H9 (cell line): ENCODE results near the gene PLEK. TPM values are rescaled to one million over a fixed set of nuclear protein-coding genes. Genes with fewer than 3 reads are reported as not detected.

Experiments used
- DNase-seq: peaks from one replicate; pipeline ENCODE4 v3.0.0-alpha.2; 2017
- H2AFZ ChIP-seq: one replicate; pipeline ENCODE4 v1.6.1; 2013; ENCODE audit warnings: mild to moderate bottlenecking, low read length, control low read depth, moderate library complexity
- H2AK5ac ChIP-seq: 2 replicates; pipeline ENCODE4 v1.6.1; 2013; ENCODE audit warnings: low read length, control low read depth, mixed read lengths; ENCODE audit not compliant: insufficient read length
- H2BK120ac ChIP-seq: one replicate; pipeline ENCODE4 v1.6.1; 2013; ENCODE audit warnings: low read depth, mild to moderate bottlenecking, low read length, control low read depth, inconsistent platforms; ENCODE audit not compliant: poor library complexity, severe bottlenecking
- H2BK12ac ChIP-seq: 2 replicates; pipeline ENCODE4 v1.6.1; 2013; ENCODE audit warnings: low read length, control low read depth, mixed read lengths, low read depth; ENCODE audit not compliant: insufficient read length
- H2BK15ac ChIP-seq: 2 replicates; pipeline ENCODE4 v1.6.1; 2013; ENCODE audit warnings: low read depth, low read length, control low read depth
- H2BK20ac ChIP-seq: one replicate; pipeline ENCODE4 v1.6.1; 2013; ENCODE audit warnings: low read depth, mild to moderate bottlenecking, low read length, control low read depth, inconsistent platforms; ENCODE audit not compliant: poor library complexity, severe bottlenecking
- H2BK5ac ChIP-seq: 2 replicates; pipeline ENCODE4 v1.6.1; 2013; ENCODE audit warnings: low read length, control low read depth, mixed read lengths; ENCODE audit not compliant: insufficient read length
- H3K14ac ChIP-seq: 2 replicates; pipeline ENCODE4 v1.6.1; 2013; ENCODE audit warnings: low read length, control low read depth; ENCODE audit not compliant: insufficient read depth
- H3K18ac ChIP-seq: 2 replicates; pipeline ENCODE4 v1.6.1; 2013; ENCODE audit warnings: low read depth, mild to moderate bottlenecking, mixed read lengths, low read length, control low read depth; ENCODE audit not compliant: insufficient read length
- H3K23ac ChIP-seq: 2 replicates; pipeline ENCODE4 v1.6.1; 2013; ENCODE audit warnings: low read length, control low read depth, mixed read lengths, low read depth; ENCODE audit not compliant: insufficient read length
- H3K23me2 ChIP-seq: 2 replicates; pipeline ENCODE4 v1.6.1; 2013; ENCODE audit warnings: low read depth, mild to moderate bottlenecking, mixed read lengths, low read length, control low read depth; ENCODE audit not compliant: insufficient read length, poor library complexity, severe bottlenecking
- H3K27ac ChIP-seq: 2 replicates; pipeline ENCODE4 v1.5.1; 2013; ENCODE audit warnings: low read length, control low read depth, mixed read lengths, low read depth; ENCODE audit not compliant: insufficient read length
- H3K27me3 ChIP-seq: 2 replicates; pipeline ENCODE4 v1.6.1; 2013; ENCODE audit warnings: low read length, control low read depth, inconsistent platforms; ENCODE audit not compliant: insufficient read depth
- H3K4ac ChIP-seq: 2 replicates; pipeline ENCODE4 v1.6.1; 2013; ENCODE audit warnings: low read depth, mild to moderate bottlenecking, control low read depth, inconsistent platforms, low read length, moderate library complexity
- H3K4me1 ChIP-seq: 2 replicates; pipeline ENCODE4 v1.6.1; 2013; ENCODE audit warnings: low read length, control low read depth, inconsistent platforms; ENCODE audit not compliant: insufficient read depth
- H3K4me2 ChIP-seq: 2 replicates; pipeline ENCODE4 v1.6.1; 2013; ENCODE audit warnings: low read length, control low read depth, mixed read lengths; ENCODE audit not compliant: insufficient read length, insufficient read depth
- H3K56ac ChIP-seq: 2 replicates; pipeline ENCODE4 v1.6.1; 2013; ENCODE audit warnings: low read depth, mild to moderate bottlenecking, mixed read lengths, low read length, control low read depth; ENCODE audit not compliant: insufficient read length
- H3K79me1 ChIP-seq: 2 replicates; pipeline ENCODE4 v1.6.1; 2013; ENCODE audit warnings: low read depth, mild to moderate bottlenecking, moderate library complexity, low read length, control low read depth, inconsistent platforms; ENCODE audit not compliant: insufficient read depth, poor library complexity, severe bottlenecking
- H3K79me2 ChIP-seq: 2 replicates; pipeline ENCODE4 v1.6.1; 2013; ENCODE audit warnings: low read length, control low read depth, inconsistent platforms; ENCODE audit not compliant: insufficient read depth
- H3K9ac ChIP-seq: 2 replicates; pipeline ENCODE4 v1.6.1; 2013; ENCODE audit warnings: low read length, control low read depth, mixed read lengths; ENCODE audit not compliant: insufficient read length; ENCODE audit errors: extremely low read depth
- H3K9me3 ChIP-seq: one replicate; pipeline ENCODE4 v1.6.1; 2013; ENCODE audit warnings: low read depth, low read length, inconsistent platforms; ENCODE audit not compliant: control insufficient read depth
- H3T11ph ChIP-seq: one replicate; pipeline ENCODE4 v1.6.1; 2013; ENCODE audit warnings: mild to moderate bottlenecking, low read length, control low read depth, inconsistent platforms
- H4K20me1 ChIP-seq: one replicate; pipeline ENCODE4 v1.6.1; 2013; ENCODE audit not compliant: control insufficient read depth, insufficient read length, insufficient read depth
- H4K5ac ChIP-seq: 2 replicates; pipeline ENCODE4 v1.6.1; 2013; ENCODE audit warnings: low read depth, mild to moderate bottlenecking, mixed read lengths, low read length, control low read depth; ENCODE audit not compliant: insufficient read length
- H4K8ac ChIP-seq: replicated peaks from 2 replicates; pipeline ENCODE4 v1.6.1; 2013; ENCODE audit warnings: low read length, control low read depth, mixed read lengths, low read depth; ENCODE audit not compliant: insufficient read length
- H4K91ac ChIP-seq: 2 replicates; pipeline ENCODE4 v1.6.1; 2013; ENCODE audit warnings: low read depth, mild to moderate bottlenecking, moderate library complexity, mixed read lengths, low read length, control low read depth; ENCODE audit not compliant: insufficient read length
- H3K27ac Mint-ChIP-seq, 3 experiments: 2 replicates in 2 of 3; 3 replicates in 1 of 3; pipeline ENCODE4 v1.8.0; 2020 to 2021; ENCODE audit warnings: mixed read lengths in 3 of 3, mild to moderate bottlenecking in 1 of 3, moderate library complexity in 1 of 3
- H3K27me3 Mint-ChIP-seq: 2 replicates; pipeline ENCODE4 v1.8.0; 2021; ENCODE audit warnings: low read depth, mild to moderate bottlenecking, moderate library complexity, mixed read lengths
- H3K36me3 Mint-ChIP-seq, 3 experiments: 2 replicates in 2 of 3; 3 replicates in 1 of 3; pipeline ENCODE4 v1.8.0; 2020 to 2021; ENCODE audit warnings: low read depth in 3 of 3, mixed read lengths in 3 of 3; ENCODE audit not compliant: insufficient read depth in 1 of 3
- H3K4me1 Mint-ChIP-seq, 2 experiments: 2 replicates each; pipeline ENCODE4 v1.8.0; 2020; ENCODE audit warnings: mixed read lengths in 2 of 2
- H3K4me3 Mint-ChIP-seq, 2 experiments: 2 replicates in 1 of 2; 3 replicates in 1 of 2; pipeline ENCODE4 v1.8.0; 2020 to 2021; ENCODE audit warnings: mild to moderate bottlenecking in 2 of 2, mixed read lengths in 2 of 2, moderate library complexity in 1 of 2
- H3K9me3 Mint-ChIP-seq, 2 experiments: 2 replicates in 1 of 2; 3 replicates in 1 of 2; pipeline ENCODE4 v1.8.0; 2020; ENCODE audit warnings: mild to moderate bottlenecking in 2 of 2, mixed read lengths in 2 of 2, moderate library complexity in 1 of 2
- total RNA-seq: library from RNA; stranded (reverse); gene quantifications from 2 replicates; pipeline ENCODE4 v1.2.1, GENCODE V29; 2021
- TF ChIP-seq, protein P1 (sequence below): fragments of 200-600 bp; sonication (generic); conservative IDR thresholded peaks from 3 replicates; pipeline ENCODE4 v1.8.0; 2021; ENCODE audit warnings: antibody characterized with exemption, mild to moderate bottlenecking

PLEK gene
- total RNA-seq, 1 experiment from 2014 or later = not detected

DNA sequence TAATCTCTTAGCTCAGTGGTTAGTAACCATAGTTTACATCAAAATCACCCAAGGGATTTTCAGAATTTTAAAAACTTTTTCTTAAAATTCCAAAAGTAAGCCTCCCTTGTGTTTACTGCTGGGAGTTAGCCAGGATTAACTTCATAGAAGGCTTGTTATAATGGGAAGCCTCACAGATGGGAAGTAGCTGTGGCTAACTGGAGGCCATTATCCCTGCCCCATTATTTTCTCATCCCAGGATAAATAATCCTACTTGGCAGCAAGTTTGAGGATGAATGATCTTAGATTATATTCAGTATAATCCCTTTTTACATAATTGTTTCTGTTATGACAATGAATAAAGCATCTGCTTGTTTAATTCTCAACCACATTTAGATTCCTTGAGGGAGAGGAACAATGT lies 25.5 kb downstream of the PLEK start:
- H3K27me3 Mint-ChIP-seq = peaks cover 10% of the 10 kb centered on the region
- Histone ChIP-seq H3K23me2 (no peaks in the 10 kb centered on the region), H4K5ac (no peak overlapping the region)

More for the DNA sequence above, 25.5 kb downstream of the PLEK start:
- H3K4me2 ChIP-seq = no peak overlapping the region
- H3K27me3 ChIP-seq = no peaks in the 10 kb centered on the region
- H3K79me2 ChIP-seq = no peaks in the 10 kb centered on the region
- no peak overlapping the region for H3K56ac ChIP-seq
- no peak overlapping the region for H4K8ac ChIP-seq
- Mint-ChIP-seq H3K27ac (no peak overlapping the region), H3K4me1 (peaks cover 1 to 2% of the 10 kb centered on the region in 2 experiments), H3K36me3 (no peaks in the 10 kb centered on the region), H3K9me3 (no peaks in the 10 kb centered on the region), H3K4me3 (no peak overlapping the region)
- H2AK5ac ChIP-seq = no peak overlapping the region
- no peak overlapping the region for H3K23ac ChIP-seq
- no peak overlapping the region for H3K14ac ChIP-seq
- H4K20me1 ChIP-seq = no peaks in the 10 kb centered on the region
- H4K91ac ChIP-seq = no peak overlapping the region
- H3K9ac ChIP-seq = no peak overlapping the region
- no peak overlapping the region for H2AFZ ChIP-seq
- H2BK5ac ChIP-seq = no peak overlapping the region
- H3K79me1 ChIP-seq = no peaks in the 10 kb centered on the region
- H2BK120ac ChIP-seq = no peak overlapping the region
- no peak for DNase-seq
- no peak overlapping the region for H2BK12ac ChIP-seq
- no peaks in the 10 kb centered on the region for H3K4me1 ChIP-seq
- no peak overlapping the region for H2BK20ac ChIP-seq
- H2BK15ac ChIP-seq = no peak overlapping the region
- H3K9me3 ChIP-seq = no peaks in the 10 kb centered on the region
- TF ChIP-seq, protein P1, sequence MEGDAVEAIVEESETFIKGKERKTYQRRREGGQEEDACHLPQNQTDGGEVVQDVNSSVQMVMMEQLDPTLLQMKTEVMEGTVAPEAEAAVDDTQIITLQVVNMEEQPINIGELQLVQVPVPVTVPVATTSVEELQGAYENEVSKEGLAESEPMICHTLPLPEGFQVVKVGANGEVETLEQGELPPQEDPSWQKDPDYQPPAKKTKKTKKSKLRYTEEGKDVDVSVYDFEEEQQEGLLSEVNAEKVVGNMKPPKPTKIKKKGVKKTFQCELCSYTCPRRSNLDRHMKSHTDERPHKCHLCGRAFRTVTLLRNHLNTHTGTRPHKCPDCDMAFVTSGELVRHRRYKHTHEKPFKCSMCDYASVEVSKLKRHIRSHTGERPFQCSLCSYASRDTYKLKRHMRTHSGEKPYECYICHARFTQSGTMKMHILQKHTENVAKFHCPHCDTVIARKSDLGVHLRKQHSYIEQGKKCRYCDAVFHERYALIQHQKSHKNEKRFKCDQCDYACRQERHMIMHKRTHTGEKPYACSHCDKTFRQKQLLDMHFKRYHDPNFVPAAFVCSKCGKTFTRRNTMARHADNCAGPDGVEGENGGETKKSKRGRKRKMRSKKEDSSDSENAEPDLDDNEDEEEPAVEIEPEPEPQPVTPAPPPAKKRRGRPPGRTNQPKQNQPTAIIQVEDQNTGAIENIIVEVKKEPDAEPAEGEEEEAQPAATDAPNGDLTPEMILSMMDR = no peak
- H3K4ac ChIP-seq = no peak overlapping the region
- no peak overlapping the region for H3K18ac ChIP-seq
- no peak overlapping the region for H3K27ac ChIP-seq
- H3T11ph ChIP-seq = no peak overlapping the region
